Measurements from ENCODE around the gene UHMK1.

GRCh38 chr1:162550925-162551324, 53.3 kb downstream of the UHMK1 start:
- TF ChIP-seq ZNF274 (IDR thresholded peaks at IDR 0.05; ENCODE audit: low read depth, low read length) = no peak
- no peak for TF ChIP-seq YY1 (IDR thresholded peaks at IDR 0.05; ENCODE audit: insufficient read depth, insufficient read length)
